Right lung (tissue), 5 donors: ENCODE data around the gene ZNF624. TPM values are rescaled to one million over a fixed set of nuclear protein-coding genes. Genes with fewer than 3 reads are reported as not detected.

Experiments used
- DNase-seq, 2 donors: peaks; one replicate each; pipeline ENCODE4 v3.0.0-alpha.2; 2013
- polyA plus RNA-seq, 5 donors: library from polyadenylated mRNA; unstranded; fragments of 120-200 nt; gene quantifications; one replicate each; pipeline versions ENCODE4 v1.2.1 to v1.2.3, GENCODE V29; 2013; ENCODE audit warnings: inconsistent platforms in 1 of 5, low replicate concordance in 1 of 5; ENCODE audit not compliant: insufficient read length in 5 of 5, insufficient read depth in 1 of 5

ZNF624 gene
- polyA plus RNA-seq, 5 donors: 6.2 to 13.3 (median 9.3) TPM

GRCh38 chr17:16617481-16618060, 36.1 kb downstream of the ZNF624 start:
- DNase-seq: no peak

GRCh38 chr17:16599537-16599936, 54.1 kb downstream of the ZNF624 start:
- no peak for DNase-seq

- DNase-seq: peak; percentile 70 to 77
Observed at GRCh38 chr17:16593356-16594102, 60.1 kb downstream of the ZNF624 start.

DNA sequence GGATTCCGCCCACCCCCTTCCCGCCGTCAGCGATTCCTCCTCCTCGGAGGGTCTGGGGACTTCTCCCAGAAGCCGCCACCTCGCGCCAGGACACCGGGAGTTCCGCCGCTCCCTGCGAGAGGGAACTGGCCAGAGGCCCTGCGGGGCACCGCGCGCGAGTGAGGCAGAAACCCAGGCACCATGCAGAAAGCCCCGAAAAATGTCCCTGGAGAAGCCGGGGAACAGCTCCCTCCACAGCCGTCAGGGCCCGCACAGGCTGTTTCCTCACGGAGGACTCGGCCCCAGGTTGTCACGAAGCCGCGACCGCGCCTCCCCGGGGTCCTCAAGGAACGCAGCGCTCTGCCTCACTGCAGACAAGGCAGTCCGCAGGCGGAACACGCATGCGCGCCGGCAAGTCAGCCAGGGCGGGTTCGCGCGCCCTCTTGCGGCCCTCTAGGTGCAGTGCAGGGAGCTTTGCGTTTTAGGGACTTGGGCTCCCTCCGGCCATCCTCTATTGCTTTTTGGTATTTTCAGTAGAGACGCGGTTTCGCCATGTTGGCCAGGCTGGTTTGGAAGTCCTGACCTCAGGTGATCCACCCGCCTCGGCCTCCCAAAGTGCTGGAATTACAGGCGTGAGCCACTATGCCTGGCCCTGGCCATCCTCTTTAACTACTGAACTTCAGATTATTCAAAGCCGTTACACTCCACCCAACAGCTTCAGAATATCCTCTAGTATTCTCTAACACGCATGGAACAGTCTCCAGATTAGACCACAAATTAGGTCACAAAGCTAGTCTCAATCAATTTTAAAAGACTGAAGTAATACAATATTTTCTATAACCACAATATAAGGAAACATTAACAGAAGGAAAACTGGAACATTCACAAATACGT, 64.3 kb downstream of the ZNF624 start:
- DNase-seq: peak; percentile 86 to 91

DNA sequence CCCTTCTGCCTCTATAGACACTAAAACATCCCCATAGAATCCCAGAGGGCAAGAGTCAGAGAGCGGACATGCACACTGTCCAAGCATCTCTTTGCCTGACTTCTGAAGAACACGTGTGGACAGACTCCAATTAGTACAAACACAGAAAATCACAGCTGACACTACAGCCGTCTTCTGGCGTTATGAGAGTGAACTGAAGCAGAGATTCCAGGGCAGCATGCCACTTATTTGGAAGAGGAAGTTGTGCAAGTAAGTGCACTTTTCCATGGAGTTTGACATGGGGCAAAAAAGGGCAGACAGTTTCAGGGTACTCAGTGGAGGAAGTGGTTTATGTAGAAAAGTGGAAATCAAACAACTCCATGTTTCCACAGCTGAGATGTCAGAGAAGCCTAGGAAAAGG, 67.9 kb downstream of the ZNF624 start:
- peak; percentile 47 to 48 for DNase-seq

- DNase-seq: peak; percentile 90 to 92
Observed at GRCh38 chr17:16584273-16584995, 69.2 kb downstream of the ZNF624 start.

DNA sequence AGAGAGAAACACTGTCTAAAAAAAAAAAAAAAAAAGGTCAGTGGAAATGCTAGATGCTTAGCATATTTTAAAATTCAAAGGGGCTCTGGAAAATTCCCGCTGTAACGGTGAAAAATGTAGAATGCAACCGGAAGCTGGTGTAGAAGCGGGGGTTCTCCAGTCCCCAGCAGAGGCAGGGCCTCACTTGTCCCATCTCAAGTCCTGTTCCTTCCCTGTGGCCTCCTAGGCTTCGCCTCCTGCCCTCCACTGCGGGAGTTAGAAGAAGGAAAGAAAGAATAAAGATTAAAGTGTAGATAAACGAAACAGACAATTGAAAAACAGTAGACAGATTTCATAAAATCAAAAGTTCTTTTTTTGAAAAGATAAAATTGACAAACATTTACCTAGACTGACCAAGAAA, 69.9 kb downstream of the ZNF624 start:
- no peak for DNase-seq

DNA sequence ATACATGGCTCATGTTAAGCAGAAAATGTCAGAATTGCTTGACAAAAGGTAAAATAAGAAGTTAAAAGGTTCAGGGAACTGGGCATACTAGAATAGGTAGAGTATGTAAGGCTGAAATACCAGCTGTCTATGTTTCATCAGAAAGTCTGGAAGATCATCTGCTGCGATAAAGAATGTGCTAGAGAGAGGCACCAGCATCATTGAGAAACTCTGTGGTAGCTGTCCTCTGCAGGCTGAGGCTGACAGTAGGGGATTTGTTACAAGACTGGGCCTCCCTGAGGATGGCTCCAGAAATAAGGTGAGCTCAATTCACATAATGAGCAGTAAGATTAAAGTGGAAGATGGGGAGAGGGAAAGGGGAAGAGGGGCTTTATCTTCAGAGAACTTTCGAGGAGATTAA, 80.2 kb downstream of the ZNF624 start:
- no peak for DNase-seq

Other genes starting within 250 kb of the ZNF624 start
- gene TRPV2, start 238.3 kb downstream of the ZNF624 start, polyA plus RNA-seq: 10 to 100 TPM in 2 of 5 donors, 1 to 10 TPM in 3; 8.5 to 13.6 (median 9.7) TPM
- 1 to 10 TPM; 4.5 to 6.1 (median 5.8) TPM for gene LRRC75A, start 161.7 kb downstream of the ZNF624 start, polyA plus RNA-seq
- 10 to 100 TPM in 1 of 5 donors, 1 to 10 TPM in 4; 6.6 to 10.4 (median 9.1) TPM for gene ZNF287, start 84.6 kb downstream of the ZNF624 start, polyA plus RNA-seq
- gene CCDC144A, start 36.4 kb upstream of the ZNF624 start, polyA plus RNA-seq: 10 to 100 TPM in 3 of 5 donors, 1 to 10 TPM in 1, under 1 TPM in 1; 0.89 to 28.9 (median 12.1) TPM